Activated CD4-positive, alpha-beta T cell treated with anti-CD3 and anti-CD28 coated beads, Interleukin-2, amount 10 ng/mL, durations not matched to agents 7 days and 5 days (primary cell): ENCODE data around the gene PHLDB1. TPM values are rescaled to one million over a fixed set of nuclear protein-coding genes. Genes with fewer than 3 reads are reported as not detected.

Experiments
- CTCF ChIA-PET: fragments of 350-600 bp; sonication (Branson Sonifier 250); formaldehyde crosslinking; loops from one replicate; lab custom pipeline; 2021; ENCODE audit warnings: antibody characterized with exemption; lab: Charles Lee
- POLR2A ChIA-PET: fragments of 350-600 bp; sonication (Branson Sonifier 250); formaldehyde crosslinking; loops from one replicate; lab custom pipeline; 2021; ENCODE audit warnings: antibody characterized with exemption; lab: Charles Lee
- DNase-seq: peaks from one replicate; pipeline ENCODE4 v3.0.0-alpha.2; 2020
- H3K27ac Mint-ChIP-seq: one replicate; pipeline ENCODE4 v1.8.0; 2021; ENCODE audit warnings: mild to moderate bottlenecking, moderate library complexity, mixed read lengths
- H3K27me3 Mint-ChIP-seq: one replicate; pipeline ENCODE4 v1.8.0; 2021; ENCODE audit warnings: mixed read lengths
- H3K36me3 Mint-ChIP-seq: one replicate; pipeline ENCODE4 v1.8.0; 2021; ENCODE audit warnings: low read depth, mixed read lengths
- H3K4me1 Mint-ChIP-seq: one replicate; pipeline ENCODE4 v1.8.0; 2021; ENCODE audit warnings: mixed read lengths
- H3K4me3 Mint-ChIP-seq: one replicate; pipeline ENCODE4 v1.8.0; 2021; ENCODE audit warnings: mild to moderate bottlenecking, moderate library complexity, mixed read lengths
- H3K9me3 Mint-ChIP-seq: one replicate; pipeline ENCODE4 v1.8.0; 2021; ENCODE audit warnings: mixed read lengths
- total RNA-seq, 2 experiments: library from RNA; stranded (reverse); gene quantifications; one replicate each; pipeline ENCODE4 v1.2.3, GENCODE V29; 2021

PHLDB1 gene
- total RNA-seq, 2 experiments from 2014 or later = 0.06 to 0.12 TPM

DNA sequence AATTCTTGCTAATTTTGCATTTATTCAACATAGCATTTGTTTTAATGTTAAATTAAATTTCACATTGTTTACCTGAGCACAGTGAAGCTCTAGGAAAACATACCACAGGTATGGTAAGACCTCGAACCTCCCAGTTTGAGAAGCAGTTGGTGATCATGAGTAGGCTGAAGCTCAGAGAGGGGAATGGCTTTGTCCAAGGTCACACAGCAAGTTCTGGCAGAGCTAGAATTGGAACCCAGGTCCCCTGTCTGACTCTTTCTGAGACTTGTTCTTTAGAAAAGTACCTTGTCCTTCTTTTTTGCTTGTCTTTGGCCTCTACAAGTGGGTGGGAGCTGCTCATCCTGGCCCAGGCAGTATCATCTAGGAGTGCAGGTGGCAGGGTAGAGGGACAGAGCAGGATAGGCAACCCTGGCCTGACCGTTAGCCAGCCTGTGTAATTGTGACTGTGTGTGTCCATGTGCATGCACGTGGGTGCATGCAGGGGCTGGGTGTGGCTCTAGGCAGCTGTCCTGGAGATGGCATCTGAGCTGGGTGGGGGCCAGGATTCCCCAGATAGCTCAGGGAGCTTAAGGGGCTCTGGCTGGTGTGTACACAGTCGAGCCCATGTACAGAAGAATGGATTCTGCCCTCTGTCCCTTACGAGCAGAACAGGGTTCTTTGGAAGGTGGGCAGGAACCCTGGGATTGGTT lies 21.6 kb downstream of the PHLDB1 start:
- ChIA-PET CTCF (interaction anchor here (0.7 to 1.2 kb wide), 2 partner anchors 17 to 63 kb away, joined by 3 to 5 read pairs; no protein-coding TSS in a partner anchor), POLR2A (no interaction called here)
- Mint-ChIP-seq H3K4me1 (no peaks in the 10 kb centered on the region), H3K9me3 (no peaks in the 10 kb centered on the region), H3K4me3 (no peak overlapping the region), H3K27ac (no peak overlapping the region), H3K27me3 (no peaks in the 10 kb centered on the region), H3K36me3 (no peaks in the 10 kb centered on the region)
- no peak for DNase-seq

DNA sequence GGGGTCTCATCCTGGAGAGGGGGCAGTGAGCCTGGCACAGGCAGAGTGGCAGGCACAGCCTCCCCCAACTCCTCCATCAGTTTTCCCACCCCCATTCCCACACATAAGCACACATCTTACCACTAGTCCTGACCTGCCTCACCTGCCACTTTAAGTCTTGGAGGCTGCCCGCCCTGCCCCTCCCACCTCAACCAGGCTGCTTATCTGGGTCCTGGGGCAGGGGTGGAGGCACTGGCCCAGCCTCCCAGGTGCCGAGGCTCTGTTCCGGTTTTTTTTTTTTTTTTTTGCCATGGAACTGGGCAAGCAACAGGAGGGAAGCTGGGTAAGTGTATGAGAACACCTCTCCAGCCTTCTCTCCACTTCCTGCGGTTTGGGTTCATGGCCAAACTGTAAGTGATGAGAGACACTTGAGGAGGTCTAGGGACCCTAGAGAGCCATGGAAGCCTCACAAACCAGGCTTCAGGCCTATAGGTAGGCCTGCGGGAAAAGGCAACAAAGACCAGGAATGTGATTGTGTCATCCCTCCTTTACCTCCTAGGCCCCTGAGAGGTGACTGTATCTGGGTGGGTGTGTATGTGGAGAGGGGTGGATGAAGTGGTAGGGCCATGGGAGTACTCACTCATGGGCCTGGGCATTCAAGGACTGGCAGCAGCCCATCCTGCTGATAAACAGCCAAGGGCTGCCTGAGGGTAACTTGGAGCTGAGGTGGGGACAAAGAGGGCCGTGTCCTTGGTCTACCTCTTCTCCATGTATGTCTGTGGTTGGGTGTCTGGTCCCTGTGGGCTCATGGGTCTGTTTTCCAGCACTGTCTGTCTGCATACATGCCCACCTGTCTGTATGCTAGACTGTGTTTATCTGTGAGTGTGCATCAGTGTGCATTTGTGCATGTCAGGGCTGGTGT lies 22.6 kb downstream of the PHLDB1 start:
- POLR2A ChIA-PET = no interaction called here
- H3K4me1 Mint-ChIP-seq = peaks cover 2% of the 10 kb centered on the region
- H3K27me3 Mint-ChIP-seq = no peaks in the 10 kb centered on the region
- no peaks in the 10 kb centered on the region for H3K9me3 Mint-ChIP-seq
- no peak overlapping the region for H3K27ac Mint-ChIP-seq
- no peak overlapping the region for H3K4me3 Mint-ChIP-seq
- DNase-seq = no peak
- no peaks in the 10 kb centered on the region for H3K36me3 Mint-ChIP-seq
- CTCF ChIA-PET = no interaction called here

DNA sequence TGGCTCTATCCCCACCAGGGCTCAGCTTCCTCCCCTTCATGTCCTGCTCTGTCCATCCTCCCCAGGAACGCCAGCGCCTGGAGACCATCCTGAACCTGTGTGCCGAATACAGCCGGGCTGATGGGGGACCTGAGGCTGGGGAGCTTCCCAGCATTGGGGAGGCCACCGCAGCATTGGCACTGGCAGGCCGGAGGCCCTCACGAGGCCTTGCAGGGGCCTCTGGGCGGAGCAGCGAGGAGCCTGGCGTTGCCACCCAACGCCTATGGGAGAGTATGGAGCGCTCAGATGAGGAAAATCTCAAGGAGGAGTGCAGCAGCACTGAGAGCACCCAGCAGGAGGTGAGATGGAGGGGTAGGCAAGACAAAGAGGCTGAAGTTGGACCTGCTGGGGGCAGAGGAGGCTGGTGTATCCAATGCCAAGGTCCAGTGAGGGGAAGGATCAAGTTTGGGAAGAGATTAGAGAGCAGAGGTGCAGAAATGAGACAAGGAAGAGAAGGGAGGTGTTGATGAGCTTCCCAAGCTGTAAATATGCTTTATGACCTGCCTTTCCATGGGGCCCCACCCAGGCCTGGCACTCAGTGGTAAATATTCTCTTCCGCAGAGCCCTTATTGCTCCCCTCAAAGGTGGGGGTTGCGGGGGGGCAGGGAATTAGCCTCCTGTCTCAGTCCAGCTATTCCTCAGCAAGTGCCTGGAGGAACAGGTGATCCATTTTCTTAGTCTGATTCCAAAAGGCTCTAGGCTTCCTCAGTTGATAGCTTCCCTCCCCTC lies 23.9 kb downstream of the PHLDB1 start:
- Mint-ChIP-seq H3K36me3 (no peaks in the 10 kb centered on the region), H3K27me3 (no peaks in the 10 kb centered on the region), H3K9me3 (no peaks in the 10 kb centered on the region), H3K4me1 (peaks cover 2% of the 10 kb centered on the region), H3K4me3 (no peak overlapping the region), H3K27ac (no peak overlapping the region)
- no peak for DNase-seq
- ChIA-PET POLR2A (no interaction called here), CTCF (interaction anchor here (0.5 to 1.6 kb wide), 4 partner anchors 11 to 36 kb away, joined by 3 to 4 read pairs (median 3); partner anchors contain the start of gene PHLDB1)

DNA sequence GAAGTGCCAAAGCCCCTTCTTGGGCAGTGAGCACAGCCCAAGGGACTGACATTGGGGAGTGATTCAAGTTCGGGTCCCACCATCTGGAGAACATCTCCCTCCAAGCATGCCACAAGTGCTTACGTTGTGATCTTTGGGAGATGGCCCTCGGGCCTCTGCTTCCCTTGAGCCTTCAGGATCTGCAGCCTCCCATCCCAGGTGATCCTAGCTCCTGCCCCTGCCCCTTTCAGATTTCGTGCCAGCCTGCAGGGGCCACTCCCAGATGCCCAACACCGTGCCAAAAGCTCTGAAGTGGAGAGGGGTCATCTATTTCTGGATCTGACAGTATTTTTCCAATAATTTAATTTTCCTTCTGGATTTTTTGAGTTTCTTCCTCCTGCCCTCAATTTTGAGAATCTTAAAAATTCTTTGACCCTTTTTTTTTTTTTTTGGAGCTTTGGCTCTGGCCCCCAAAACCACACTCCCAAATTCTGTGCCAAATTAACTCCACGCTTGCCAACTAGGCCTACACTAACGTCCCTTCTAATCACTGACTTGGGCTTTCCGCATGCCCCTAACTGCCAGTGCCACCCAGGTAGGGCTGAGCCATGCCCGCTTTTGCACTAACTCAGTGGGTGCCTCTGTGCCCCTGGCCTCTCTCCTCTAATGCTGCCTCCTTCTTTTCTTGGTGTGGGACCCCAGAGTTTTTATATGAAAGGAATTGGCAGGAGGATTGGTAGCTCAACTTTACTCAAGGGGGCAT lies 25.3 kb downstream of the PHLDB1 start:
- ChIA-PET POLR2A (no interaction called here), CTCF (interaction anchor here (0.7 to 4.9 kb wide), 4 partner anchors 11 to 36 kb away, joined by 3 to 24 read pairs (median 4); no protein-coding TSS in a partner anchor)
- no peaks in the 10 kb centered on the region for H3K9me3 Mint-ChIP-seq
- peaks cover 2% of the 10 kb centered on the region for H3K4me1 Mint-ChIP-seq
- H3K27me3 Mint-ChIP-seq = no peaks in the 10 kb centered on the region
- no peak overlapping the region for H3K27ac Mint-ChIP-seq
- H3K36me3 Mint-ChIP-seq = no peaks in the 10 kb centered on the region
- DNase-seq = no peak
- H3K4me3 Mint-ChIP-seq = no peak overlapping the region

DNA sequence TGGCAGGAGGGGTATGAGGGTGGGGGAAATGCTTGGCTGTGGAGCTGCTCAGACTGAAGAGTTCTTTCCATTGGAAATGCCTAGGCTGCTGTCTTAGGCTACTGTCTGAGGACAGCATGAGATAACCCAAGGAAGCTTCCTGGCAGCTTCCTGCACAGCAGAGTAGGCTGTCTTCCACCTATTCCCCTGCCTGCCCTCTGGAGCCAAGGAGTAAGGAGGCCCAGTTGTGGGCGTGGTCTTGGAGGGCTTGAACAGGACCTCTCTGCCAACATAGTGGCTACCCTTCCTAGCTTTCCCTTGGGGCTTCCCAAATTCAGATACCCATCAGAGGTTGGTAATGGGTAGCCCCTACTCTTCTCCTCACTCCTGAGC lies 25.9 kb downstream of the PHLDB1 start:
- POLR2A ChIA-PET = no interaction called here

DNA sequence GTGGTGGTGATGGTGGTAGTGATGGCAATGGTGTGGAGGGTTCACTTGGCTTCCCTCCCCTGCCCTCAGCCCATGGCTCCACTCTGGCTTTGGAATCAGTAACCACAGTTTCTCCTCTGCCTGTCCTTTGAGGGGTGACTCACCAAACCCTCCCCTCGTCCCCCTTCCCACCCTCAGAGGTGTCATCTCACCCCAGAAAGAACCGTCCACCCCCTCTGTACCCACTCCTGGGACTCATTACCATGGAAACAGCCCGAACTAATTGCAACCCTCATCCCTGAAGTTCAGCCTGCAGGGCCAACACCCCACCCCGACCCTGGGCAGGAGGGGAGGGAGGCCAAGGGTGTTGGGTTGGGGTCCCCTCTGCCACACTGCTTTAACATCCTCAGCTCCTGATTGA lies 26.6 kb downstream of the PHLDB1 start:
- Mint-ChIP-seq H3K27me3 (no peaks in the 10 kb centered on the region), H3K36me3 (no peaks in the 10 kb centered on the region), H3K27ac (no peak overlapping the region), H3K4me3 (no peak overlapping the region), H3K9me3 (no peaks in the 10 kb centered on the region), H3K4me1 (peaks cover 2% of the 10 kb centered on the region)
- POLR2A ChIA-PET = no interaction called here
- CTCF ChIA-PET = interaction anchor here (0.9 to 4.9 kb wide), 3 partner anchors 12 to 56 kb away, joined by 3 to 24 read pairs (median 4); no protein-coding TSS in a partner anchor
- DNase-seq = no peak

More for the DNA sequence above, 25.9 kb downstream of the PHLDB1 start:
- CTCF ChIA-PET = interaction anchor here (0.8 to 4.9 kb wide), 4 partner anchors 11 to 56 kb away, joined by 3 to 24 read pairs (median 4); no protein-coding TSS in a partner anchor
- no peaks in the 10 kb centered on the region for H3K36me3 Mint-ChIP-seq
- H3K27me3 Mint-ChIP-seq = no peaks in the 10 kb centered on the region
- no peak for DNase-seq
- no peak overlapping the region for H3K4me3 Mint-ChIP-seq
- H3K27ac Mint-ChIP-seq = no peak overlapping the region
- H3K9me3 Mint-ChIP-seq = no peaks in the 10 kb centered on the region
- H3K4me1 Mint-ChIP-seq = peaks cover 2% of the 10 kb centered on the region

DNA sequence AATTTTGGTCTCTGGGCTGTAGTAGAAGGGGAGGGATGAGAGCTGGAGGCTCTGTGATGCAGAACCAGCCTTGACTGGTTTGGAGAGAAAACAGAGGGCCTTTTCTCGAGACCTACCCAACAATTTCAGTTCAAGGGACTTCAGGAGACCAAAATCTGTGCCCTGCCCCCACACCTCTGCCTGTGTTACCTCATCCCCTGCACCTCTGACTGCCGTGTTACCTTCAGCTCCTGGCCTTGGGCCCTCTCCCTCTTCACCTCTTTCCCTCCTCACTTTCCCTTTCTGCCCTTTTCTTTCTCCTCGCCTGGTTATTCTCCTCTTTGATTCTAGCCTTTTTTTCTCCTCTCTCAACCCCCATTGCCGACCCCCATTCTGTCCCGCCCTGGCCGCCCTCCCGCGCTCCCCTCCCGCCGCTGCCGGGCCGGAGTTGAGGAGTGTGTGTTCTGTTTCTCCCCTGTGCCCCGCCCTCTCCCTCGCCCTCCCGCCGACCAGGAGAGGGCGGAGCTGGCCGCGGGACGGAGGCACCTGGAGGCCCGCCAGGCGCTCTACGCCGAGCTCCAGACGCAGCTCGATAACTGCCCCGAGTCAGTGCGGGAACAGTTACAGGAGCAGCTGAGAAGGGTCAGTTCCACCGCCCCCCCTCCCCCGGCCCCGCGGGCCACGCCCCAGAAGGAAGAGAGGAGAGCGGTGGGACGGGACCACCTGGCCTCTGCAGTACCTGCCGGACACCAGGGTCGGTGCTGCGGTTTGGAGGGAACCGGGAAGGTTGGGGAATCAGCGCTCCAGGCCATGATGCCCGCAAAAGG lies 27.2 kb downstream of the PHLDB1 start:
- Mint-ChIP-seq H3K4me1 (peaks cover 2% of the 10 kb centered on the region), H3K27me3 (no peaks in the 10 kb centered on the region), H3K9me3 (no peaks in the 10 kb centered on the region), H3K4me3 (no peak overlapping the region), H3K36me3 (no peaks in the 10 kb centered on the region), H3K27ac (no peak overlapping the region)
- ChIA-PET POLR2A (no interaction called here), CTCF (interaction anchor here (0.6 to 4.9 kb wide), 2 partner anchors 9 to 25 kb away, joined by 3 to 24 read pairs; no protein-coding TSS in a partner anchor)
- DNase-seq = no peak

DNA sequence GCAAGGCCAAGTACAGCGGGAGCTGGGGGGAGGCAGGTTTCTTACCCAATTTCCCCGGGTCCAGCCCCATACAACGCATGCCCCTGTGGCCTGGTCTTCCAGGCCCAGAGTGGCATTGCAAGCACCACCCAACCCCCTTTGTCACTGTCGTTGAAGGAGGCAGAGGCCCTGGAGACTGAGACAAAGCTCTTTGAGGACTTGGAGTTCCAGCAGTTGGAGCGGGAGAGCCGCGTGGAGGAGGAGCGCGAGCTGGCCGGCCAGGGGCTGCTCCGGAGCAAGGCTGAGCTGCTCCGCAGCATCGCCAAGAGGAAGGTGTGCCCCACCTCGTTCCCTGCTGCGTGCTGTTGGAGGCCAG lies 27.8 kb downstream of the PHLDB1 start:
- Mint-ChIP-seq H3K4me1 (peaks cover 2% of the 10 kb centered on the region), H3K36me3 (no peaks in the 10 kb centered on the region), H3K9me3 (no peaks in the 10 kb centered on the region), H3K27me3 (no peaks in the 10 kb centered on the region), H3K4me3 (no peak overlapping the region), H3K27ac (no peak overlapping the region)
- ChIA-PET POLR2A (no interaction called here), CTCF (interaction anchor here (0.6 to 4.9 kb wide), 5 partner anchors 9 to 322 kb away, joined by 3 to 24 read pairs (median 3); no protein-coding TSS in a partner anchor)
- no peak for DNase-seq

DNA sequence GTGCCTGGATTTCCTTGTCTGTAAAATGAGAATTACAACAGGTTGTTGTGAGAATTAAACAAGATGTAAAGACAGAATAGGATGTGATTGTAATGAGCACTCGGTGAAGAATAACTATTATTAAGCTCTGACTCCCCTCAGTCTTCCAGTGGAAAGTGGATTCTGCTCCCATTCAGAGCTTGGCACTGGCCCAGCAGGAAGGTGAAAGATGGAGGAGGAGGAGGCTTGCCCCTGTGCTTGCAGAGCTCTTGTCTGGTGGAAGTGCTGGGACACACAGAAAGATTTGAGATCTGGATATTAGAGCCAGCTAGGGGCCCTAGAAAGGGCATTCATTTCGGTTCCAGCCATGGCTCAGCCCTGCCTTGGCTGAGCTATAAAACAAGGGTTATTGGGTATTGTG lies 28.2 kb downstream of the PHLDB1 start:
- Mint-ChIP-seq H3K4me1 (peaks cover 2% of the 10 kb centered on the region), H3K36me3 (no peaks in the 10 kb centered on the region), H3K4me3 (no peak overlapping the region), H3K9me3 (no peaks in the 10 kb centered on the region), H3K27ac (no peak overlapping the region), H3K27me3 (no peaks in the 10 kb centered on the region)
- ChIA-PET CTCF (interaction anchor here (0.6 to 4.9 kb wide), 10 partner anchors 10 to 333 kb away, joined by 3 to 24 read pairs (median 3); no protein-coding TSS in a partner anchor), POLR2A (interaction anchor here (1.2 kb wide), 1 partner anchor 14 kb away, joined by 3 read pairs; no protein-coding TSS in a partner anchor)
- DNase-seq = no peak

DNA sequence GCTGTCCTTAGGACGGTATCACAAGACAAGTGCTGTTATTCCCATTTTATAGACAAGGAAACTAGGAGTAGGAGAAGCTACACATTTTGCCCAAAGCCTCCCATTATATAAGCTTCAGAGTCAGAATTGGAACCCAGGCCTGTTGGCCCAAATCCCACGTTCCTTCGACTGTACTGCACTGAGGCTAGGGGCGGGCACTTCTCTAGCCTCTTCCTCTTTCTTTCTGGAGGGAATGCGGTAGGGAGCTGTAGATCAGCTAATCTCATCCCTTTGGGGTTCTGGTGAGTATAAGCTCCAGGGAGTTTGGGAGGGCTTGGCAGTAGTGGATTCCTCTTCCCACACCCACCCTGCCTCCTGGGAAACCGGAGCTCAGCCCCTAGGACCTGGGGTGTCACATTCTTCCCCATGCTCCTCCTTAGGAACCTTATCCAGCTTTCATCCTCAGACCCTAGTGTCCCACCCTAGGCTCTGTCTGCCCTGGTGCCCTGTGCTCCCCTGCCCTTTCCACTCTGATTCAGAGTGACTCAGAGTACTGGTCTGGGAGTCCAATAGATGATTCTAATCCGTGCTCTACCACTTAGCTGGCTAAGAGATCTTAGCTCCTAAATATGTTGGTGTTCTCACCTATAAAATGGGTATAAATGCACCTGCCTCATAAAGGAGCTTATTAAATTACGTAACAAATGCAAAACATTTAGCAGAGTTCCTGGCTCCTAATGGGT lies 29.3 kb downstream of the PHLDB1 start:
- Mint-ChIP-seq H3K9me3 (no peaks in the 10 kb centered on the region), H3K4me3 (no peak overlapping the region), H3K27me3 (no peaks in the 10 kb centered on the region), H3K36me3 (no peaks in the 10 kb centered on the region), H3K4me1 (peaks cover 2% of the 10 kb centered on the region), H3K27ac (no peak overlapping the region)
- CTCF ChIA-PET = interaction anchor here (0.6 to 4.9 kb wide), 14 partner anchors 10 to 1847 kb away, joined by 3 to 24 read pairs (median 4); partner anchors contain the start of gene PHLDB1
- no peak for DNase-seq
- POLR2A ChIA-PET = interaction anchor here (0.5 to 1.2 kb wide), 2 partner anchors 15 to 211 kb away, joined by 3 to 5 read pairs; no protein-coding TSS in a partner anchor
